GM12891 (cell line): ENCODE results near the gene GLRX2.

ENCODE experiments used
- DNase-seq: peaks from one replicate; pipeline ENCODE4 v3.0.0; 2011; ENCODE audit warnings: low spot score; ENCODE audit not compliant: insufficient read length
- FAIRE-seq: peaks from 2 replicates; lab custom pipeline; 2011; peaks lifted over from hg19 to GRCh38; lab: Jason Lieb, UNC
- PAX5 ChIP-seq: IDR thresholded peaks from 2 replicates; pipeline ENCODE4 v1.6.1; 2011; ENCODE audit warnings: low read length, moderate library complexity, mild to moderate bottlenecking; ENCODE audit not compliant: insufficient read depth, severe bottlenecking
- POLR2A ChIP-seq: IDR thresholded peaks from 2 replicates; pipeline ENCODE4 v1.6.1; 2011; ENCODE audit warnings: low read depth, low read length, control low read depth
- POLR2AphosphoS5 ChIP-seq: IDR thresholded peaks from 2 replicates; pipeline ENCODE4 v1.6.1; 2011; ENCODE audit warnings: low read depth, low read length, control low read depth
- POU2F2 ChIP-seq: IDR thresholded peaks from 2 replicates; pipeline ENCODE4 v1.6.1; 2011; ENCODE audit warnings: low read depth, mild to moderate bottlenecking, control low read depth, low read length, moderate library complexity
- SPI1 ChIP-seq: IDR thresholded peaks from 2 replicates; pipeline ENCODE4 v1.6.1; 2011; ENCODE audit warnings: low read depth, low read length, control low read depth
- TAF1 ChIP-seq: IDR thresholded peaks from 2 replicates; pipeline ENCODE4 v1.6.1; 2011; ENCODE audit warnings: low read depth, low read length, control low read depth

GLRX2 gene

DNA sequence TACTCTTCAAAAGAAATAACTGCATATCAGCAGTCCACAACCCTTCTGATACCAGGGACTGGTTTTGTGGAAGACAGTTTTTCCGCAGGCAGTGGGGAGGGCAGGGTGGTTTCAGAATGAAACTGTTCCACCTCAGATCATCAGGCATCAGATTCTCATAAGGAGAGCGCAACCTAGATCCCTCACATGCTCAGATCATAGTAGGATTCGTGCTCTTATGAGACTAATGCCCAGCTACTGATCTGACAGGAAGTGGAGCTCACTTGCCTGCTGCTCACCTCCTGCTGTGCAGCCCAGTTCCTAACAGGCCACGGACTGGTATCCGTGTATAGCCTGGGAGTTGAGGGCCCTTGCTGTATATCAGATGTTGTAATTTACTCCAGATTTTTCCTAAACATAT, 34.3 kb downstream of the GLRX2 start:
- FAIRE-seq (peak; percentile 31), DNase-seq (no peak)
- TF ChIP-seq SPI1 (no peak), TAF1 (no peak), PAX5 (no peak), POU2F2 (no peak), POLR2AphosphoS5 (no peak), POLR2A (no peak)

DNA sequence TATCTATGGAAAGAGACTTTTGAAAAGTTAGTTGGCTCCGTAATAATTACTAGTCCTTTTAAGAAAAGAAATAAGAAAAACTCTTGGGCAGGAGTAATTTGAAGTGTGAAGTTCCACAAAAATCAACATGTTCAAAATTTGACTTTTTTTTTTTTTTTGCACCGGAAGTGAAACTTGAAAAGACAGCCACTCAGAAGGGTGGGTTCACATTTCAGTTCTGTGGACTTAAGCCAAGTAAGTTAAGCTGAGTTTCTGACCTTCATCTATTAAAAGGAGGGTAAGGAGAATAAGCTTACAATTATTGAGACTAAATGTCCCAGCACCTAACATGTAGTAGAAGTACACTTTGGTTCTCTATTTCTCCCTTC, 34.8 kb downstream of the GLRX2 start:
- no peak for DNase-seq
- TF ChIP-seq SPI1: peak; percentile 50
- no peak for TF ChIP-seq PAX5
- no peak for FAIRE-seq

- DNase-seq (no peak), FAIRE-seq (no peak)
- TF ChIP-seq POLR2A (no peak), PAX5 (no peak)
Measured at GRCh38 chr1:193069748-193070385, 35.3 kb downstream of the GLRX2 start.

DNA sequence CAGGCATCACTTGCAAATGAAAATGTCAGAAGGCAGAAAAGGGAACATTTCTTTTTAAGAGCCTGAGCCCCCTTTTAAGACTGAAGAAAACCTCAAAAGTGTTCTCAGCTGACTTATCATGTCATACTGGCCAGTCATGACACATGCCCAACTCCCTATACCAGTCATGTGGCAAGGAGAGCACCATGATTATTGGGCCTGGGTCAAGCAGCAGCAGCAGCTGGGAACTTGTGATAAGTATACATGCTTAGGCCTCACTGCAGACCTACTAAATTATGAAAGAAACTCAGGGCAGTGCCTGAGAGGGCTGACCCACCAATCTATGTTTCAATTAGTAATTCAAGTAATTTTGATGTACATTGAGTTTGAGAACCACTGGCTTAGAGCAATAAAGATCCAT, 37.2 kb downstream of the GLRX2 start:
- DNase-seq (no peak), FAIRE-seq (no peak)
- TF ChIP-seq POLR2A (no peak), SPI1 (no peak), PAX5 (no peak), POLR2AphosphoS5 (no peak), POU2F2 (no peak), TAF1 (no peak)

- TF ChIP-seq POLR2AphosphoS5 (no peak), POLR2A (no peak), PAX5 (no peak), SPI1 (no peak), POU2F2 (no peak), TAF1 (no peak)
Measured at GRCh38 chr1:193066606-193067005, 38.6 kb downstream of the GLRX2 start.

DNA sequence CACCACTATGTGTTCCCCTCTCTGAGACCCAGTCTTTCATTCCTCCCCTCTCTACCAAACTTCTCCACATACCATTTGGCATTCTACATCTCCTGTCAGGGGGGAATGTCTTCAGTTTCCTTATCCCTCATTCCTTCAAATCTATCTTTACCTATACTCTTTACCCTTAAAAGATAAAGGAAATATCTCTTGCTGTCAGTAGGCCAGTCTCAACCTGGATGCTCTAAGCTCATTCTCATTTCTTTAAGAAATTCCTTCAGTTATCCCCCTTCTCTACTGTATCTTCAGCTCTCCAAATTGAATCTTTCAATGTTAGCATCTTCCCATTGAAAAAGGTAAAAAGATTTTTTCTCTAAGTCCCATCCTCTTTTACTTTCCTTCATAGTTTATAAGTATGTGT, 39.3 kb downstream of the GLRX2 start:
- TF ChIP-seq TAF1 (no peak), PAX5 (no peak), POLR2AphosphoS5 (no peak), POU2F2 (no peak), SPI1 (no peak), POLR2A (no peak)
- no peak for FAIRE-seq
- DNase-seq: no peak

More at GRCh38 chr1:193066606-193067005, 38.6 kb downstream of the GLRX2 start:
- DNase-seq: no peak
- FAIRE-seq: no peak

GRCh38 chr1:193062698-193063463, 42.3 kb downstream of the GLRX2 start:
- FAIRE-seq (no peak), DNase-seq (no peak)
- no peak for TF ChIP-seq PAX5
- no peak for TF ChIP-seq SPI1
- TF ChIP-seq POU2F2: no peak
- no peak for TF ChIP-seq POLR2AphosphoS5
- no peak for TF ChIP-seq POLR2A

- FAIRE-seq (no peak), DNase-seq (no peak)
- TF ChIP-seq POU2F2 (no peak), POLR2A (no peak), PAX5 (no peak), POLR2AphosphoS5 (no peak), SPI1 (no peak), TAF1 (no peak)
Measured at GRCh38 chr1:193060938-193061337, 44.3 kb downstream of the GLRX2 start.

GRCh38 chr1:193060406-193060805, 44.8 kb downstream of the GLRX2 start:
- no peak for FAIRE-seq
- TF ChIP-seq POU2F2 (no peak), SPI1 (no peak), POLR2A (no peak), PAX5 (no peak), TAF1 (no peak), POLR2AphosphoS5 (no peak)
- DNase-seq: no peak

DNA sequence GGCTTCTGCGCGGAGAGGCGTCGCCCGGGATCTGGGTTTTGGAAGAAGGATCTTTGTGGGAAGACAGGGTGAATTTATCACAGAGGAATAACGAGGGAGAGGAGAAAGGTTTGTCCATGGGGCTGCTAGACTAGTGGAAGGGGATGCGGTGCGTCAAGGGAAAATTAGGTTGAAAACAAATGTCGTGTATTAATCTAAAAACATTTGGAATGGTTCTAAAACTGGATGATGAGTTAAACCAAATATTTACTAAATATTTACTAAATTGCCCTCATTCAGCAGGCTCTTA, 45.2 kb downstream of the GLRX2 start:
- TF ChIP-seq PAX5 (no peak), POU2F2 (no peak), SPI1 (no peak), POLR2A (no peak), TAF1 (no peak), POLR2AphosphoS5 (no peak)
- DNase-seq: no peak

More for the DNA sequence above, 45.2 kb downstream of the GLRX2 start:
- FAIRE-seq: no peak
